KMS-11 (cell line): ENCODE data around the gene CTSA.

Source experiments
- H2AFZ ChIP-seq: fragments of 200-600 bp; sonication (generic); 2 replicates; pipeline ENCODE4 v1.6.1; 2016; ENCODE audit warnings: antibody characterized with exemption, mixed run types, low read depth
- H3K27ac ChIP-seq: fragments of 200-600 bp; sonication (generic); 2 replicates; pipeline ENCODE4 v1.6.1; 2016; ENCODE audit warnings: mild to moderate bottlenecking, mixed run types
- H3K27me3 ChIP-seq: fragments of 200-600 bp; sonication (generic); 2 replicates; pipeline ENCODE4 v1.6.1; 2017; ENCODE audit warnings: mild to moderate bottlenecking, low read depth, mixed run types, moderate library complexity; ENCODE audit not compliant: insufficient read depth
- H3K36me3 ChIP-seq: fragments of 200-600 bp; sonication (generic); 2 replicates; pipeline ENCODE4 v1.6.1; 2017; ENCODE audit warnings: mild to moderate bottlenecking, mixed run types; ENCODE audit not compliant: insufficient read depth
- H3K4me1 ChIP-seq: fragments of 200-600 bp; sonication (generic); 2 replicates; pipeline ENCODE4 v1.6.1; 2016; ENCODE audit warnings: mild to moderate bottlenecking, low read depth, mixed run types; ENCODE audit not compliant: poor library complexity, severe bottlenecking
- H3K4me2 ChIP-seq: fragments of 200-600 bp; sonication (generic); 2 replicates; pipeline ENCODE4 v1.7.0; 2016; ENCODE audit warnings: mild to moderate bottlenecking, mixed run types
- H3K4me3 ChIP-seq: fragments of 200-600 bp; sonication (generic); IDR thresholded peaks from 2 replicates; pipeline ENCODE4 v1.6.1; 2017; ENCODE audit warnings: low read depth, low read length, mixed read lengths; ENCODE audit not compliant: insufficient read depth
- H3K79me2 ChIP-seq: fragments of 200-600 bp; sonication (generic); 2 replicates; pipeline ENCODE4 v1.6.1; 2016; ENCODE audit warnings: low read depth, mixed run types; ENCODE audit not compliant: insufficient read depth
- H3K9ac ChIP-seq: fragments of 200-600 bp; sonication (generic); 2 replicates; pipeline ENCODE4 v1.6.1; 2016; ENCODE audit warnings: mild to moderate bottlenecking, mixed run types
- H4K20me1 ChIP-seq: fragments of 200-600 bp; sonication (generic); 2 replicates; pipeline ENCODE4 v1.6.1; 2016; ENCODE audit warnings: mild to moderate bottlenecking, mixed run types; ENCODE audit not compliant: insufficient read depth
- CTCF ChIP-seq: fragments of 200-600 bp; sonication (generic); conservative IDR thresholded peaks from 2 replicates; pipeline ENCODE4 v1.6.1; 2017; ENCODE audit warnings: low read depth, mild to moderate bottlenecking, antibody characterized with exemption, low read length, moderate library complexity, mixed read lengths

Gene CTSA

GRCh38 chr20:45913116-45913515 lies 22.0 kb downstream of the CTSA start:
- H3K27ac ChIP-seq = no peak overlapping the region
- no peak overlapping the region for H2AFZ ChIP-seq
- H3K9ac ChIP-seq = no peak overlapping the region
- no peaks in the 10 kb centered on the region for H4K20me1 ChIP-seq
- H3K27me3 ChIP-seq = no peaks in the 10 kb centered on the region
- H3K36me3 ChIP-seq = no peaks in the 10 kb centered on the region
- no peaks in the 10 kb centered on the region for H3K79me2 ChIP-seq
- no peak overlapping the region for H3K4me2 ChIP-seq
- no peak for TF ChIP-seq CTCF
- no peak overlapping the region for H3K4me3 ChIP-seq
- peaks cover 15% of the 10 kb centered on the region for H3K4me1 ChIP-seq

DNA sequence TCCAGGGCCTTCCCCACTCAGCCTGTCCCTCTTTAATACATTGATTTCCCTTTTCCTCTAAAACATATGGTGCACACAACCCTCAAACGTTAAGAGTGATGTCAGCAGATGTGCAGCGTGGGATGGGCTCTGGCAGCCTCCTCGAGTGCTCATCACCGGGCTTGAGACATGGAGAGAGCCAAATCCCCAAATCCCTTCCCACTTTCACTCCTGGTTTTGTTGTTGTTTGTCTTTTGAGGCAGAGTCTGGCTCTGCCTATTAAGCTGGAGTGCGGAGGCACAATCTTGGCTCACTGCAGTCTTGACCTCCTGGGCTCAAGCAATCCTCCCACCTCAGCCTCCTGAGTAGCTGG lies 26.6 kb downstream of the CTSA start:
- Histone ChIP-seq H3K36me3 (no peaks in the 10 kb centered on the region), H3K9ac (no peak overlapping the region), H3K79me2 (no peaks in the 10 kb centered on the region), H3K4me1 (no peaks in the 10 kb centered on the region), H3K27ac (no peak overlapping the region), H3K4me3 (no peak overlapping the region), H3K27me3 (no peaks in the 10 kb centered on the region), H3K4me2 (no peak overlapping the region), H4K20me1 (no peaks in the 10 kb centered on the region), H2AFZ (no peak overlapping the region)
- TF ChIP-seq CTCF = no peak

DNA sequence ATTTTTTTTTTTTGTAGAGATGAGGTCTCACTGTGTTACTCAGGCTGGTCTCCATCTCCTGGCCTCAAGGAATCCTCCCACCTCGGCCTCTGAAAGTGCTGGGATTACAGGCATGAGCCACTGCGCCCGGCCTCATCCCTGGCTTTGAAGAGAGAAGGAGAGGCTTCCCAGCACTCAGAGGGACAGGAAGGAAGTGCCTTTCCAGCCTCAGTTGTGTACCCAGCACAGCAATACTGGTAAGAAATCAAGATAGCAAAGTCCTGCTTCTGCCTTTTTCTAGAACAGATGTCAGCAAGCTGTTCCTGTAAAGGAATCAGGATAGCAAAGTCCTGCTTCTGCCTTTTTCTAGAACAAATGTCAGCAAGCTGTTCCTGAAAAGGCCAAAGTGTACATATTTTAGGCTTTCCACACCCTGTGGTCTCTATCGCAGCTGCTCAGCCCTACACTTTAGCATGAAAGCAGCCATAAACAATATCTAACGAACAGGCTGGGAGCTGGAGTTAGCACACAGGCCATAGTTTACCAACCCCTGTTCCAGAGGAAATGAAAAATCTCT lies 27.1 kb downstream of the CTSA start:
- Histone ChIP-seq H4K20me1 (no peaks in the 10 kb centered on the region), H3K9ac (no peak overlapping the region), H3K36me3 (no peaks in the 10 kb centered on the region), H3K4me1 (no peaks in the 10 kb centered on the region), H3K4me2 (no peak overlapping the region), H3K4me3 (no peak overlapping the region), H3K27ac (no peak overlapping the region), H3K27me3 (no peaks in the 10 kb centered on the region), H2AFZ (no peak overlapping the region), H3K79me2 (no peaks in the 10 kb centered on the region)
- TF ChIP-seq CTCF = no peak

DNA sequence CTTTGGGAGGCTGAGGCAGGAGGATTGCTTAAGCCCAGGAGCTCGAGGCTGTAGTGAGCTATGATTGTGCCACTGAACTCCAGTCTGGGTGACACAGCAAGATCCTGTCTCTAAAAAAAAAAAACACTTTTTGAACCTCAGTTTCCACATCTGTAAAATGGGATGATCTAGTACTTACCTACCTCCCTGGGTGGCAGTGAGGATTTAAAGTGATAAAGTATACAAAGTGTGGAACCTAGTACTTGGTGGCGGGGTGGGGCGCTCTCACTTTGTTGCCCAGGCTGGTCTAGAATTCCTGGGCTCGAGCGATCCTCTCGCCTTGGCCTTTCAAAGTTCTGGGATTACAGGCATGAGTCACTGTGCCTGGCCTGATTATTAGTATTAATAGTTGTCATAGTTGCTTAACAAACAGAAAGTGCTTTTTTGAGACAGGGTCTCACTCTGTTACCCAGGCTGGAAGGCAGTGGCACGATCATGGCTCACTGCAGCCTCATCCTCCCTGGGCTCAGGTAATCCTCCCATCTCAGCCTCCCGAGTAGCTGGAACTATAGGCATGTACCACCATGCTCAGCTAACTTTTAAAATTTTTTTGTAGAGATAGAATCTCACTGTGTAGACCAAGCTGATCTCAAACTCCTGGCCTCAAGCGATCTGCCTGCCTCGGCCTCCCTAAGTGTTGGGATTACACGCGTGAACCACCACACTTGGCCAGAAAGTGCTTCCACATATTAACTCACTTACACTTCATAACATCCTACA lies 27.8 kb downstream of the CTSA start:
- no peaks in the 10 kb centered on the region for H3K36me3 ChIP-seq
- no peak for TF ChIP-seq CTCF
- H4K20me1 ChIP-seq = no peaks in the 10 kb centered on the region
- H3K79me2 ChIP-seq = no peaks in the 10 kb centered on the region
- H3K9ac ChIP-seq = no peak overlapping the region
- no peak overlapping the region for H3K4me2 ChIP-seq
- H3K4me3 ChIP-seq = no peak overlapping the region
- H3K27ac ChIP-seq = no peak overlapping the region
- H2AFZ ChIP-seq = no peak overlapping the region
- no peaks in the 10 kb centered on the region for H3K27me3 ChIP-seq
- peaks cover 4% of the 10 kb centered on the region for H3K4me1 ChIP-seq
